IMR-90 (cell line): ENCODE data around the gene TIAM2. TPM values are rescaled to one million over a fixed set of nuclear protein-coding genes. Genes with fewer than 3 reads are reported as not detected.

Source experiments
- ATAC-seq: fragments of 200-7000 bp; cut with Tn5 transposase; 2 replicates; pipeline ENCODE4 v1.9.1; 2020; ENCODE audit warnings: low read depth, mild to moderate bottlenecking, moderate library complexity
- BruUV-seq: library from RNA; stranded (reverse); fragments of 400-500 nt; replicated peaks from 2 replicates; lab custom pipeline; 2021; lab: Mats Ljungman, UMichigan
- CTCF ChIA-PET: fragments of 300-600 bp; formaldehyde crosslinking; extraction: SDS; loops from one replicate; lab custom pipeline; 2021; ENCODE audit warnings: antibody characterized with exemption; lab: Yijun Ruan, JAX
- POLR2A ChIA-PET: fragments of 300-600 bp; sonication (Branson Sonifier 250); formaldehyde crosslinking; loops from one replicate; lab custom pipeline; 2022; ENCODE audit warnings: antibody characterized with exemption; ENCODE audit not compliant: unreplicated experiment; lab: Charles Lee
- DNase-seq: peaks from one replicate; pipeline ENCODE4 v3.0.0; 2013
- H2AFZ ChIP-seq: replicated peaks from 2 replicates; pipeline ENCODE3; 2013; ENCODE audit warnings: low read length, mild to moderate bottlenecking; ENCODE audit not compliant: poor library complexity
- H2AK5ac ChIP-seq: 2 replicates; pipeline ENCODE4 v1.6.1; 2013; ENCODE audit warnings: low read depth, low read length, inconsistent platforms
- H2AK9ac ChIP-seq: replicated peaks from 2 replicates; pipeline ENCODE3; 2013; ENCODE audit warnings: mild to moderate bottlenecking, low read depth, low read length, moderate library complexity; ENCODE audit not compliant: poor library complexity
- H2BK120ac ChIP-seq: 2 replicates; pipeline ENCODE4 v1.6.1; 2013; ENCODE audit warnings: low read depth, low read length, inconsistent platforms
- H2BK15ac ChIP-seq: 3 replicates; pipeline ENCODE4 v1.6.1; 2013; ENCODE audit warnings: low read depth, low read length, inconsistent platforms
- H2BK20ac ChIP-seq: 2 replicates; pipeline ENCODE4 v1.6.1; 2013; ENCODE audit warnings: low read depth, mild to moderate bottlenecking, inconsistent platforms, low read length, moderate library complexity
- H2BK5ac ChIP-seq: 2 replicates; pipeline ENCODE4 v1.6.1; 2013; ENCODE audit warnings: mild to moderate bottlenecking, low read depth, low read length, inconsistent platforms; ENCODE audit not compliant: poor library complexity, severe bottlenecking
- H3K14ac ChIP-seq: replicated peaks from 2 replicates; pipeline ENCODE4 v1.6.1; 2013; ENCODE audit warnings: low read depth, low read length, inconsistent platforms
- H3K18ac ChIP-seq: 2 replicates; pipeline ENCODE4 v1.6.1; 2013; ENCODE audit warnings: low read depth, low read length, control low read depth
- H3K23ac ChIP-seq: 2 replicates; pipeline ENCODE4 v1.6.1; 2013; ENCODE audit warnings: low read depth, low read length, inconsistent platforms
- H3K27ac ChIP-seq: 2 replicates; pipeline ENCODE4 v1.5.1; 2013; ENCODE audit warnings: mild to moderate bottlenecking, control low read depth, low read length; ENCODE audit not compliant: insufficient read depth
- H3K27me3 ChIP-seq: 2 replicates; pipeline ENCODE4 v1.6.1; 2013; ENCODE audit warnings: low read length; ENCODE audit not compliant: control insufficient read depth, insufficient read depth
- H3K36me3 ChIP-seq: 2 replicates; pipeline ENCODE4 v1.6.1; 2013; ENCODE audit warnings: low read length, mixed read lengths; ENCODE audit not compliant: control insufficient read depth, insufficient read depth
- H3K4ac ChIP-seq: 2 replicates; pipeline ENCODE4 v1.6.1; 2013; ENCODE audit warnings: low read depth, low read length, inconsistent platforms
- H3K4me1 ChIP-seq: 2 replicates; pipeline ENCODE4 v1.6.1; 2013; ENCODE audit warnings: low read length, mixed read lengths; ENCODE audit not compliant: control insufficient read depth, insufficient read depth
- H3K4me2 ChIP-seq: 2 replicates; pipeline ENCODE4 v1.6.1; 2013; ENCODE audit warnings: low read depth, mild to moderate bottlenecking, control low read depth, low read length, moderate library complexity
- H3K4me3 ChIP-seq: 2 replicates; pipeline ENCODE4 v1.5.1; 2013; ENCODE audit warnings: low read depth, mild to moderate bottlenecking, control low read depth, low read length, moderate library complexity; ENCODE audit not compliant: insufficient read depth
- H3K56ac ChIP-seq: 2 replicates; pipeline ENCODE4 v1.6.1; 2013; ENCODE audit warnings: low read length, inconsistent platforms; ENCODE audit not compliant: insufficient read depth; ENCODE audit errors: extremely low read depth
- H3K79me1 ChIP-seq, 2 experiments: 2 replicates each; pipeline ENCODE4 v1.6.1; 2013; ENCODE audit warnings: low read length in 2 of 2, inconsistent platforms in 1 of 2, low read depth in 1 of 2
- H3K9ac ChIP-seq: 2 replicates; pipeline ENCODE4 v1.6.1; 2013; ENCODE audit warnings: low read depth, low read length, control low read depth
- H3K9me1 ChIP-seq: 2 replicates; pipeline ENCODE4 v1.6.1; 2013; ENCODE audit warnings: low read length, inconsistent platforms; ENCODE audit not compliant: insufficient read depth
- H3K9me3 ChIP-seq: 2 replicates; pipeline ENCODE4 v1.6.1; 2013; ENCODE audit warnings: low read length; ENCODE audit not compliant: control insufficient read depth, insufficient read depth
- H4K20me1 ChIP-seq: 2 replicates; pipeline ENCODE4 v1.6.1; 2013; ENCODE audit warnings: low read length, inconsistent platforms; ENCODE audit not compliant: insufficient read depth
- H4K5ac ChIP-seq: 2 replicates; pipeline ENCODE4 v1.6.1; 2013; ENCODE audit warnings: mild to moderate bottlenecking, low read depth, low read length, control low read depth
- H4K8ac ChIP-seq, 2 experiments: 2 replicates each; pipeline ENCODE4 v1.6.1; 2013; ENCODE audit warnings: low read depth in 2 of 2, low read length in 2 of 2, control low read depth in 1 of 2, inconsistent platforms in 1 of 2
- H4K91ac ChIP-seq: 2 replicates; pipeline ENCODE4 v1.6.1; 2013; ENCODE audit warnings: low read depth, low read length, inconsistent platforms; ENCODE audit not compliant: insufficient read depth
- BHLHE40 ChIP-seq: fragments of 150-350 bp; IDR thresholded peaks from 2 replicates; pipeline ENCODE4 v1.6.1; 2016; ENCODE audit warnings: mild to moderate bottlenecking, low read depth, low read length
- CEBPB ChIP-seq: IDR thresholded peaks from 2 replicates; pipeline ENCODE4 v1.6.1; 2012; ENCODE audit warnings: low read depth, low read length, improper control_type of control experiment
- CHD1 ChIP-seq: IDR thresholded peaks from 2 replicates; pipeline ENCODE4 v1.6.1; 2012; ENCODE audit warnings: low read depth, low read length, improper control_type of control experiment
- FOS ChIP-seq: fragments of 150-350 bp; IDR thresholded peaks from 2 replicates; pipeline ENCODE4 v1.6.1; 2016; ENCODE audit warnings: low read depth, low read length
- MAFK ChIP-seq: IDR thresholded peaks from 2 replicates; pipeline ENCODE4 v1.6.1; 2012; ENCODE audit warnings: low read depth, low read length, improper control_type of control experiment
- MAZ ChIP-seq: IDR thresholded peaks from 2 replicates; pipeline ENCODE4 v1.6.1; 2012; ENCODE audit warnings: low read depth, mild to moderate bottlenecking, low read length, improper control_type of control experiment, moderate library complexity, borderline replicate concordance
- MXI1 ChIP-seq: IDR thresholded peaks from 2 replicates; pipeline ENCODE4 v1.6.1; 2012; ENCODE audit warnings: low read depth, mild to moderate bottlenecking, low read length, moderate library complexity, borderline replicate concordance
- NFE2L2 ChIP-seq: fragments of 150-350 bp; IDR thresholded peaks from 2 replicates; pipeline ENCODE4 v1.6.1; 2016; ENCODE audit warnings: low read depth, mild to moderate bottlenecking, low read length
- POLR2A ChIP-seq: IDR thresholded peaks from 2 replicates; pipeline ENCODE4 v1.6.1; 2012; ENCODE audit warnings: mild to moderate bottlenecking, low read depth, low read length
- RAD21 ChIP-seq: IDR thresholded peaks from 2 replicates; pipeline ENCODE4 v1.6.1; 2012; ENCODE audit warnings: low read length, improper control_type of control experiment
- RCOR1 ChIP-seq: IDR thresholded peaks from 2 replicates; pipeline ENCODE4 v1.6.1; 2012; ENCODE audit warnings: mild to moderate bottlenecking, low read length, improper control_type of control experiment; ENCODE audit not compliant: insufficient replicate concordance
- RFX5 ChIP-seq: IDR thresholded peaks from 2 replicates; pipeline ENCODE4 v1.8.0; 2012; ENCODE audit warnings: low read depth, mild to moderate bottlenecking, low read length, moderate library complexity
- SMC3 ChIP-seq: fragments of 150-350 bp; IDR thresholded peaks from 2 replicates; pipeline ENCODE4 v1.6.1; 2016; ENCODE audit warnings: low read depth, mild to moderate bottlenecking, antibody characterized with exemption, low read length, moderate library complexity
- WGBS, 2 experiments: methylation state at CpG; one replicate each; pipeline versions ENCODE4 v1.1.5 to v1.1.7; 2013; ENCODE audit warnings: missing lambda C conversion rate in 2 of 2; ENCODE audit not compliant: insufficient read length in 1 of 2; ENCODE audit errors: extremely low coverage in 2 of 2; 5-methylcytosine and 5-hydroxymethylcytosine counted together
- dilution Hi-C: fragments of 300-500 bp; cut with HindIII; formaldehyde crosslinking; loops from one replicate; pipeline ENCODE4 v1.14.3; 2018; ENCODE audit warnings: low sequenced_read_pairs; ENCODE audit not compliant: unreplicated experiment
- in situ Hi-C: fragments of 300-500 bp; cut with MboI; formaldehyde crosslinking; loops from 3 replicates; pipeline ENCODE4 v1.14.3; 2019; ENCODE audit warnings: low sequenced_read_pairs, inconsistent platforms, mixed read lengths
- intact Hi-C: fragments of 100-400 bp; cut with micrococcal nuclease; formaldehyde crosslinking; loops from 2 replicates; pipeline ENCODE4 v1.10.0; 2022
- polyA plus RNA-seq, 3 experiments: library from polyadenylated mRNA; depleted of rRNA; stranded (reverse); fragments of >200 nt; gene quantifications; 2 replicates each; pipeline ENCODE4 v1.2.3, GENCODE V29; 2012; ENCODE audit warnings: low replicate concordance in 1 of 3
- total RNA-seq: library from RNA; depleted of rRNA; stranded (reverse); fragments of >200 nt; gene quantifications from 2 replicates; pipeline ENCODE4 v1.2.3, GENCODE V29; 2012
- TF ChIP-seq, protein P1 (sequence below): fragments of 150-350 bp; IDR thresholded peaks from 2 replicates; pipeline ENCODE4 v1.6.1; 2016; ENCODE audit warnings: low read depth, mild to moderate bottlenecking, low read length, moderate library complexity, borderline replicate concordance
- TF ChIP-seq, protein P2 (sequence below): conservative IDR thresholded peaks from 2 replicates; pipeline ENCODE4 v1.5.1; 2012; ENCODE audit warnings: mild to moderate bottlenecking, low read depth, low read length, improper control_type of control experiment
- TF ChIP-seq, protein P3 (sequence below): fragments of 150-350 bp; IDR thresholded peaks from 2 replicates; pipeline ENCODE4 v1.6.1; 2017; ENCODE audit warnings: mild to moderate bottlenecking, antibody characterized with exemption, low read length, low read depth

Gene TIAM2
- total and polyA plus RNA-seq, 2 of the 4 experiments (the other 2 are of a cell fraction): 3.1 to 4.7 TPM

DNA sequence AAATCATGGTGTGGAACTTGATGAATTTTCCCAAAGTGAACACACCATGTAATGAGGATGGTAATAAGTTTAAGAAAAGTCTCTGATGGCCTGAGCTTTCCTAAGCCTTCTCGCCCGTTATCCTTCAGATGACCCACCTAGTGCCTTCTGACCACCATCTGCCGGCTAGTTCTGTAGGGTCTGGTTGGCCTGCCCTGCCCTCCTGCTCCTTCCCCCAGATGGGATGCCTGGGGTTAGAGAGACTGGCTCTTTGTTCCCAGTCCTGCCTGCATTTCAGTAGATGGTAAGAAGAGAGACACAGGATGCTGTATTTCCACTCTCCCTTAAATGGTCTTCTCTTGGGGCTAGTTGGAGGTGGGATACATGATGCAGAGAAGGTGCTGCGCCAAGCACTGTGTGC, 43.0 kb downstream of the TIAM2 start:
- Histone ChIP-seq H3K23ac (no peak overlapping the region), H3K4me2 (no peak overlapping the region), H3K9me3 (no peaks in the 10 kb centered on the region), H2BK20ac (no peak overlapping the region), H2BK5ac (no peak overlapping the region), H2BK120ac (no peak overlapping the region), H3K14ac (no peak overlapping the region), H2BK15ac (no peak overlapping the region), H4K91ac (no peak overlapping the region), H4K8ac (no peak overlapping the region), H4K5ac (no peak overlapping the region), H4K20me1 (no peaks in the 10 kb centered on the region), H3K4me3 (no peak overlapping the region), H3K56ac (no peak overlapping the region), H3K9ac (no peak overlapping the region), H3K79me1 (no peaks in the 10 kb centered on the region), H2AK5ac (no peak overlapping the region), H2AFZ (no peak overlapping the region), H3K27ac (no peak overlapping the region), H2AK9ac (no peak overlapping the region), H3K18ac (no peak overlapping the region), H3K9me1 (no peaks in the 10 kb centered on the region), H3K36me3 (no peaks in the 10 kb centered on the region), H3K4me1 (no peaks in the 10 kb centered on the region; the same call in 1 of the 2 replicates), H3K27me3 (no peaks in the 10 kb centered on the region), H3K4ac (no peak overlapping the region)
- POLR2A ChIA-PET: no interaction called here
- no CpG with 5 or more reads among the region's 4 CpGs for WGBS, 2 experiments
- CTCF ChIA-PET: no interaction called here
- DNase-seq (no peak), ATAC-seq (no peak)
- no TSS peak for BruUV-seq
- intact Hi-C loops (no loop called here), in situ Hi-C loops (no loop called here), dilution Hi-C loops (no loop called here)
- TF ChIP-seq BHLHE40 (no peak), RCOR1 (no peak), MXI1 (no peak), SMC3 (no peak), FOS (no peak), MAFK (no peak), CHD1 (no peak), CEBPB (no peak), MAZ (no peak), RFX5 (no peak), NFE2L2 (no peak), RAD21 (no peak), POLR2A (no peak)
- TF ChIP-seq, protein P1, sequence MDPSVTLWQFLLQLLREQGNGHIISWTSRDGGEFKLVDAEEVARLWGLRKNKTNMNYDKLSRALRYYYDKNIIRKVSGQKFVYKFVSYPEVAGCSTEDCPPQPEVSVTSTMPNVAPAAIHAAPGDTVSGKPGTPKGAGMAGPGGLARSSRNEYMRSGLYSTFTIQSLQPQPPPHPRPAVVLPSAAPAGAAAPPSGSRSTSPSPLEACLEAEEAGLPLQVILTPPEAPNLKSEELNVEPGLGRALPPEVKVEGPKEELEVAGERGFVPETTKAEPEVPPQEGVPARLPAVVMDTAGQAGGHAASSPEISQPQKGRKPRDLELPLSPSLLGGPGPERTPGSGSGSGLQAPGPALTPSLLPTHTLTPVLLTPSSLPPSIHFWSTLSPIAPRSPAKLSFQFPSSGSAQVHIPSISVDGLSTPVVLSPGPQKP: no peak
- TF ChIP-seq, protein P2, sequence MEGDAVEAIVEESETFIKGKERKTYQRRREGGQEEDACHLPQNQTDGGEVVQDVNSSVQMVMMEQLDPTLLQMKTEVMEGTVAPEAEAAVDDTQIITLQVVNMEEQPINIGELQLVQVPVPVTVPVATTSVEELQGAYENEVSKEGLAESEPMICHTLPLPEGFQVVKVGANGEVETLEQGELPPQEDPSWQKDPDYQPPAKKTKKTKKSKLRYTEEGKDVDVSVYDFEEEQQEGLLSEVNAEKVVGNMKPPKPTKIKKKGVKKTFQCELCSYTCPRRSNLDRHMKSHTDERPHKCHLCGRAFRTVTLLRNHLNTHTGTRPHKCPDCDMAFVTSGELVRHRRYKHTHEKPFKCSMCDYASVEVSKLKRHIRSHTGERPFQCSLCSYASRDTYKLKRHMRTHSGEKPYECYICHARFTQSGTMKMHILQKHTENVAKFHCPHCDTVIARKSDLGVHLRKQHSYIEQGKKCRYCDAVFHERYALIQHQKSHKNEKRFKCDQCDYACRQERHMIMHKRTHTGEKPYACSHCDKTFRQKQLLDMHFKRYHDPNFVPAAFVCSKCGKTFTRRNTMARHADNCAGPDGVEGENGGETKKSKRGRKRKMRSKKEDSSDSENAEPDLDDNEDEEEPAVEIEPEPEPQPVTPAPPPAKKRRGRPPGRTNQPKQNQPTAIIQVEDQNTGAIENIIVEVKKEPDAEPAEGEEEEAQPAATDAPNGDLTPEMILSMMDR: no peak
- TF ChIP-seq, protein P3, sequence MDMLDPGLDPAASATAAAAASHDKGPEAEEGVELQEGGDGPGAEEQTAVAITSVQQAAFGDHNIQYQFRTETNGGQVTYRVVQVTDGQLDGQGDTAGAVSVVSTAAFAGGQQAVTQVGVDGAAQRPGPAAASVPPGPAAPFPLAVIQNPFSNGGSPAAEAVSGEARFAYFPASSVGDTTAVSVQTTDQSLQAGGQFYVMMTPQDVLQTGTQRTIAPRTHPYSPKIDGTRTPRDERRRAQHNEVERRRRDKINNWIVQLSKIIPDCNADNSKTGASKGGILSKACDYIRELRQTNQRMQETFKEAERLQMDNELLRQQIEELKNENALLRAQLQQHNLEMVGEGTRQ: no peak
